Neural progenitor cell (in vitro differentiated cells): Measurements from ENCODE around the gene RUNX1.

Source experiments
- EZH2phosphoT487 ChIP-seq: fragments of 200-600 bp; sonication (generic); IDR thresholded peaks from 2 replicates; pipeline ENCODE4 v1.6.1; 2017; ENCODE audit warnings: antibody characterized with exemption
- TF ChIP-seq, protein P1 (sequence below): fragments of 200-600 bp; sonication (generic); IDR thresholded peaks from 2 replicates; pipeline ENCODE4 v1.5.1; 2017; ENCODE audit warnings: antibody characterized with exemption, mild to moderate bottlenecking

- no peak for TF ChIP-seq EZH2phosphoT487
- TF ChIP-seq, protein P1, sequence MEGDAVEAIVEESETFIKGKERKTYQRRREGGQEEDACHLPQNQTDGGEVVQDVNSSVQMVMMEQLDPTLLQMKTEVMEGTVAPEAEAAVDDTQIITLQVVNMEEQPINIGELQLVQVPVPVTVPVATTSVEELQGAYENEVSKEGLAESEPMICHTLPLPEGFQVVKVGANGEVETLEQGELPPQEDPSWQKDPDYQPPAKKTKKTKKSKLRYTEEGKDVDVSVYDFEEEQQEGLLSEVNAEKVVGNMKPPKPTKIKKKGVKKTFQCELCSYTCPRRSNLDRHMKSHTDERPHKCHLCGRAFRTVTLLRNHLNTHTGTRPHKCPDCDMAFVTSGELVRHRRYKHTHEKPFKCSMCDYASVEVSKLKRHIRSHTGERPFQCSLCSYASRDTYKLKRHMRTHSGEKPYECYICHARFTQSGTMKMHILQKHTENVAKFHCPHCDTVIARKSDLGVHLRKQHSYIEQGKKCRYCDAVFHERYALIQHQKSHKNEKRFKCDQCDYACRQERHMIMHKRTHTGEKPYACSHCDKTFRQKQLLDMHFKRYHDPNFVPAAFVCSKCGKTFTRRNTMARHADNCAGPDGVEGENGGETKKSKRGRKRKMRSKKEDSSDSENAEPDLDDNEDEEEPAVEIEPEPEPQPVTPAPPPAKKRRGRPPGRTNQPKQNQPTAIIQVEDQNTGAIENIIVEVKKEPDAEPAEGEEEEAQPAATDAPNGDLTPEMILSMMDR = no peak
Measured at GRCh38 chr21:34800797-34801518, 248.1 kb downstream of the RUNX1 start.
